ENCODE data around the gene COL1A2.

COL1A2 gene

GRCh38 chr7:94410413-94411187 lies 15.9 kb downstream of the COL1A2 start:
- no peak for DNase-seq (ENCODE audit: low read depth)

- DNase-seq (ENCODE audit: low read depth): no peak
Measured at GRCh38 chr7:94411188-94411466, 16.4 kb downstream of the COL1A2 start.

GRCh38 chr7:94412762-94413322 lies 18.1 kb downstream of the COL1A2 start:
- no peak for DNase-seq (ENCODE audit: low read depth)

- DNase-seq (ENCODE audit: low read depth): no peak
Measured at GRCh38 chr7:94414481-94414880, 19.8 kb downstream of the COL1A2 start.

GRCh38 chr7:94414980-94415379 lies 20.3 kb downstream of the COL1A2 start:
- DNase-seq (ENCODE audit: low read depth): no peak

- no peak for DNase-seq (ENCODE audit: low read depth)
Measured at GRCh38 chr7:94417306-94417705, 22.6 kb downstream of the COL1A2 start.

GRCh38 chr7:94417901-94418300 lies 23.2 kb downstream of the COL1A2 start:
- no peak for DNase-seq (ENCODE audit: low read depth)

- DNase-seq (ENCODE audit: low read depth): no peak
Measured at GRCh38 chr7:94418851-94419250, 24.2 kb downstream of the COL1A2 start.

GRCh38 chr7:94420328-94420727 lies 25.6 kb downstream of the COL1A2 start:
- DNase-seq (ENCODE audit: low read depth): no peak

- no peak for DNase-seq (ENCODE audit: low read depth)
Measured at GRCh38 chr7:94421681-94422080, 27.0 kb downstream of the COL1A2 start.

- no peak for DNase-seq (ENCODE audit: low read depth)
Measured at GRCh38 chr7:94422136-94422535, 27.4 kb downstream of the COL1A2 start.

GRCh38 chr7:94422827-94423460 lies 28.2 kb downstream of the COL1A2 start:
- DNase-seq (ENCODE audit: low read depth): no peak

GRCh38 chr7:94423863-94424735 lies 29.4 kb downstream of the COL1A2 start:
- no peak for DNase-seq (ENCODE audit: low read depth)

- no peak for DNase-seq (ENCODE audit: low read depth)
Measured at GRCh38 chr7:94425546-94425945, 30.9 kb downstream of the COL1A2 start.

GRCh38 chr7:94426980-94427875 lies 32.5 kb downstream of the COL1A2 start:
- DNase-seq (ENCODE audit: low read depth): no peak

- DNase-seq (ENCODE audit: low read depth): no peak
Measured at GRCh38 chr7:94429153-94429552, 34.5 kb downstream of the COL1A2 start.

- no peak for DNase-seq (ENCODE audit: low read depth)
Measured at GRCh38 chr7:94431176-94431575, 36.5 kb downstream of the COL1A2 start.

- no peak for DNase-seq (ENCODE audit: low read depth)
Measured at GRCh38 chr7:94431619-94432280, 37.1 kb downstream of the COL1A2 start.

- no peak for DNase-seq (ENCODE audit: low read depth)
Measured at GRCh38 chr7:94432281-94432670, 37.6 kb downstream of the COL1A2 start.

GRCh38 chr7:94432817-94433216 lies 38.1 kb downstream of the COL1A2 start:
- no peak for DNase-seq (ENCODE audit: low read depth)

GRCh38 chr7:94433224-94433623 lies 38.5 kb downstream of the COL1A2 start:
- no peak for DNase-seq (ENCODE audit: low read depth)
